ENCODE data around the gene CYTH1.

CYTH1 gene

DNA sequence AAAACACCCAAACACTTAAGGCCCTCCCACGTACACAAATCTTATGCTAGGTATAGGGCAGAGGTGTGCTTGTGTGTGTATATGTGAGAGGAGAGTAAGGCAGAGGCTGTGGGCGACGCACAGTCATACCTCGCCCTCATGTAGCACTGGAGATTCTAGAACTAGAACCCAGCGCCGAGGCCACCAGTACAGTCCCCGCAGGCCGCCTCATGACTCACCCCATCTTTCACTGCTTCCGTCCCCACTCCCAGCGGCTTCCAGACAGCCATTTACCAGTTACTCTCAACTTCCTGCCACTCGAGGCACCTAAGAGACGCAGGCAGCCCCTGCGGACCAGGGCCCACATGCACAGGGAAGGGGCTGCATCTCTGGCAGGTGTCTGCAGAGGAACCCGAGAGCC is 23.2 kb upstream of the CYTH1 start:
- DNase-seq (ENCODE audit: low spot score): no peak

DNA sequence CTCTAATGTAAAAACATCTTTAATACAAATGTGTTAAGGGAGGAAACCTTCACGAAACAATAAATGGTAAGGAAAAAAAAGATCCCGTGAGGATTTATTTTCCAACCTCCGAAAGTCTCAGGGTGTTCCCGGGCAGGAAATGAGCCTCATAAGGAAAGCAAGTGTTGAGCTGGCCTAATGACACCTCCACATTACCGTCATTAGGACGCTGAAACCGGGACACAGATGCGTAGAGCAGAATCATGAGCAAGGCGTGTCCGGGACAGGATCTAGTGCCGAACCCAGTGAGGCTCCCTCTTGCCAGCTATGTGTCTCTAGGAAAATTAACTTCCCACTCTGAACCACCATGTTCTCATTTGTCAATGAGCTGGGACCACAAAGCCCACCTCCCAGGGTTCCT is 22.7 kb upstream of the CYTH1 start:
- DNase-seq (ENCODE audit: low spot score): no peak

DNA sequence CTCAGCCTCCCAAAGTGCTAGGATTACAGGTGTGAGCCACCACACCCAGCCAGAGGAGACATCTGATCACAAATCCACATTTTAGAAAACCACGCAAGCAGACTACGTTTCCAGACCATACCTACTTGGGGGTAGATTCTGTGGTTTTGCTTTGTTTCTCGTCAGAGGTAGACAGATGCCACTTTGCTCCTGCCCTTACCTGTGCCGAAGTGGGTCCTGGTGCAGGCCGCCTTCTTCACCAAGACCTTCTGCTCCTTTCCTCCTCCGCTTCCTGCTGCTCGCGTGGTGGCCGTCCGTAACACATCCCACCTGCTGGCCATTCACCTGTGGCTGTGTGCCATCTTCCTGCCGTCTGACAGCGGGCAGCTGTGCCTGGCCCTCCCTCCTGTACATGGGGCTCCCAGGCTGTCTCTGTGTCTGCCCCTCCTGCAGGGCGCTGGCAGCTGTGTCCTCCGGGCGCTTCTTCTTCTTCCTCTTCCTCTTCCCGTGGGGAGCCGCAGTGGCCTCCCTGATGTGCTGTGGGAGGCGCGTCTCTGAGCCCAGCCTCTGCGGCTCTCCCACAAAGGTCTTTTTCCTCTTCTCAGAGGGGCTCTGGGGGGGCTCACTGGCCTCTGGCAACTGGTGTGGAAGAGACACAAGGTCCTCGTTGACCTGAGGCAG is 21.2 kb upstream of the CYTH1 start:
- no peak for DNase-seq (ENCODE audit: low spot score)

DNA sequence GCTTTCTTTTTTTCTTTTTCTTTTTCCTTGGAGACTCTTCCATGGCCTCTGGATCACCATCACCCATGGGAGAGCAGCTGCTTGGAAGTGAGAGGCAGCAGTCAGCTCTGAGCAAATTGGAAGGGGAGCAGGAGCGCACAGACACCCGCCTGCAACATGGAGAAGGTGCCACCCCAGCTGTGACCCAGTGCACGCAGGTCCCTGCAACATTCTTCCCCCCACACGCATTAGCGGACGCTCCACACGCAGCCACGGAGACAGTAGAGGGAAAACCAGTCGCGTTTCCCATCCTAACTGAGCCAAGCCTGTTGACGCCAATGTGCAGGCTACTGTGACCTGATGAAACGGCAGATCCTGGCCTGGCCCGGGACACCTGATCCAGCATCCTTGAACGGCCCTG is 20.4 kb upstream of the CYTH1 start:
- DNase-seq (ENCODE audit: low spot score): no peak

DNA sequence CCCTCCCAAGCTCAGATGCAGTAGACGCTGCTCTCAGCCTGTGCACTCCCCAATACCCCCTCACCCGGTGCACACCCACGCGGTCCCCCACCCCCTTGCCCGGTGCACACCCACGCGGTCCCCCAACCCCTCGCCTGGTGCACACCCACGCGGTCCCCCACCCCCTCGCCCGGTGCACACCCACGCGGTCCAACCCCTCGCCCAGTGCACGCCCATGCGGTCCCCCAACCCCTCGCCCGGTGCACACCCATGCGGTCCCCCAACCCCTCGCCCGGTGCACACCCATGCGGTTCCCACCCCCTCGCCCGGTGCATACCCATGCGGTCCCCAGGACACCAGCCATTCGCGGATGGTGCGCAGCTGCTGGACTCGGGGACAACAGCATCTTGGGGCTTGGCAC is 19.9 kb upstream of the CYTH1 start:
- no peak for DNase-seq (ENCODE audit: low spot score)

DNA sequence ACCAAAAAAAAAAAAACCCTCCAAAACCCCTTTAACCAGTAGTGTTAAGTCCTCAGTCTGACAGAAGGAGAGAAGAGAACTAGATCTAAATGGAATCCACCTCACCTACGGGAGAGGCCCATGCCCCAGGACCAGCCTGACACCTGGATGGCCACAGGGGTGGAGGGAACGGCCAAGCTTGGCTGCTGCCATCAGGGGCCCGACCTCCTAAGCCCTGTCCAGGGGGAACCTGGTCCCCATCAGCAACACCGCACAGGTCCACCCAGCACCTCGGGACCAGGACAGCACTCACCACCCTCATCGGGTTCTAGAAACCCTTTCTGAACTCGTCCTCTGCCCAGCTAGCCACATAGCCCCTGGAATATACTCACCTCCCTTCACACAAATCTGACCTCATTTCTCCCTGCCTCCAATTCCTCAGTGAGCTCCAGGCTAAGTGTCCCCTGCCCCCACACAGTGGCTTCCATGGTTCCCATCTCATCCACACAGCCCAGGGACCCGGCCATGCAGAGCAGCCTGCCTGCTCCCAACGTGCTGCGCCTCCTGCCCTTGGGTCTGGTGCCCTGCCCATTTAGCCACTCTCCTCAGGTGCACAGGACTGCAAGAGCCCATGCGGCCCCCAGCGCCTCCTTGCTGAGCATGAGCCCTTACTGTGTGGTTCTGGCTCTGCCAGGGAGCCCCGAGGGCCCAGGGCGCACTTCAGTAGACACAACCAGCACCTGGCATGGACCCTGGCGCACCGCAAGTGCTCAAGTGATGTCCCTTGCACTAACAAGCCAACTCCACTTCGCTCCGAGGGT is 18.3 kb upstream of the CYTH1 start:
- DNase-seq (ENCODE audit: low spot score): no peak

DNA sequence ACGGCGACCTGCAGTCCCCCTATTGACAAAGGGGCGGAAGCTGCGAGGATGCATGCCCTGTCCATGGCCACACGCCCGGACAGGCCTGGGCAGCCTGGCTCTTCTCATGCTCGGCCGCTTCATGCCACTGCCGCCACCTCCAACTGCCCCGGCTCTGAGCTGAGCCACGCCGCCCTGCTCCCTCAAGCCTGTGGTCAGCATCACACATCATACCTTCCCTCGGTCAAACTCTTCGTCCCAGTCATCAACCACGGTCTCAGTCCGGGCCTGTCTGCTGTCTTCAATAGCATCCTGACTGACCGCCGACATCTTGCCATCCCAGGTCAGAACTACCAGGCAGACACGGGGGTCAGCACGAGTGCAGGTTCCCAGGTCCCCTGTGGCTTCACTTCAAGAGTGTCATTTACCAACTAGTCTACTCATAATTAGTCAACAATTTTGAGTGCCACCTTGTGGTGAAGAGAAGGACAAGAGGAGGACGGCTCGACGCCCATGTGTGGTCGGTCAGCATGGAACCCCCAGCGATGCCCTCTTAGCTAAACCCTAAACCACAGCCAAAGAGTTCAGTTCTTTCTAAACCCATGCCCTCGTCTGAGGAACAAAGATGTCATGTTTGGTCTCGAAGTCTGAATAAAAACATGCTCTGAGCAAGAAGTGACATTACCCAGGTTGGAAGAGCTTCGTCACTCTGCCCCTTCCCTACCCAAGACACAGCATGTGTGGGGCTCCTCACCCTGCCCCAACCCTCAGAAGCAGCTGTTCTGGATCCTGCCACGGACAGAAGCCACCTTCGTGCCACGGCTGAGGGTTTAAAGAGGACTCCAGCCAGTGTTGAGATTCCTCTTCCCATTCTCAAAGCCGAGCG is 16.9 kb upstream of the CYTH1 start:
- peak; percentile 58 for DNase-seq (ENCODE audit: low spot score)

DNA sequence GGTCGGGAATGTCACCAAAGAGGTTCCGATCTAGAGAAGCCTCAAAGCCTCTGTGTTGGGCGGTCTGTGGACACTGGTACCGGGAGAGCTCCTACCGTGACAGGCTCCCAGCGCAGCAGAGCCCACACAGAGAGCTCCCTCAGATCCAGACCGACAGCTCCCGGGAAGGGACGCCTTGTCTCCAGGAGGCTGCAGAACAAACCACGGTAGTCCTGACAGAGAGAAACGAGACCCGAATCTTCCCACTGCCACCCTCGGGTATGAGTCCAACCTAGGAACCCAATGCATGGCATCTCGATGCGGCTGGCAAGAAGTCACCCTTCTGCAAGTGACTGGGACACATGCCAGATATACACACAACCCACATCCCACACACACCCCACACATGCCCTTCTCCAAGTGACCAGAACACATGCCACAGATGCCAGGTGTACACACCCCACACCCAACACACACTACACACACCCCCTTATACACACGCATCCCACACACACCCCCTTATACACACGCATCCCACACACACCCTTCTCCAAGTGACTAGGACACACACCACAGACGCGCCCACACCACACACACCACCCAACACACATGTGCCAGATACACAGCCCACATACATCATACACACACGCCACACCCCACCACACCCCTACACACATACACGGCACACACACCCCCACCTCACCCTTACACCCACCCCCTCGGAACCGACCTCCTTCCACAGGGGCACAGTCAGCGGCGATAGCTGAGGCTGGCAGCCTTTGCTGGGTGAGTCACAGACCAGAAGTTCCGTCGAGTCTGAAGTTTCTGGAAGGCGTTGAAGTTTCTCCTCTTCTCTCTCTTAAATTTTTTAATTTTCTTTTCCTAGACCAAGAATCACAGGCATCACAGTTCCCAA is 15.9 kb upstream of the CYTH1 start:
- no peak for DNase-seq (ENCODE audit: low spot score)

DNA sequence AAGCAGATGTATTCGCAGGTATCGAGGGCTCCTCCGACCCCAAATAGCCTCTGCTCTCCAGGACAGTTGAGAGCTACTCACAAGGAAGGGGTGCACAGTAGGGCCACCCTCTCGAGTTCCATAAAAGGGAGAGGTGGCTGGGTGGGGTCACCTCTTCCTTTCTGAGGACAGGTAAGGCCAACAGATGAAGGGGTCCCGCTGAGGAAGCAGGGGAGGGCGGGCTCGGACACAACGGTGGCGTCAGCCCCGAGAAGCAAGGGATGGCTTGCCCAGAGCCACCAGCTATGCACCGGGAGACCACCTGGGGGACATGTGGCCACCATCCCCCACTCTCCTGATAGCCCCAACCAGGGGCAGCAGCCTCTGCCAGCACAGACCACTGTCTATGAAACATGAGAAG is 15.1 kb upstream of the CYTH1 start:
- no peak for DNase-seq (ENCODE audit: low spot score)

DNA sequence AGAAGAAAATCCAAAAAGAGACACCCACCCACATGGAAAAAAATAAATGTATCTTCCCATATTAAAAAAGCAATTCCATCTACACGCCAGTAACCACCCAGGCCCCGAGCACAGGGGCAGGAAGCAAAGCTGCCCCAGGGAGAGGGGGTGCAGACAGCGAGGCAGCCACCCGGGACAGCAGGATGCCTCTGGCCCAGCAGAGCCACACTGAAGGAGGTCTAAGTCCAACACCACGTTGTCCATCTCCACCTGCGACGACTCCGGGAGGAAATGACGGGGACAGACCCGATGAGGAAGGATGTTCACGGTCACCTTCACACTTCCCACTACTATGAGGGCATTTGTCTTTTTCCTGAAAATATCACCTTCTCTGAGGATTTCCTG is 14.4 kb upstream of the CYTH1 start:
- DNase-seq (ENCODE audit: low spot score): no peak

DNA sequence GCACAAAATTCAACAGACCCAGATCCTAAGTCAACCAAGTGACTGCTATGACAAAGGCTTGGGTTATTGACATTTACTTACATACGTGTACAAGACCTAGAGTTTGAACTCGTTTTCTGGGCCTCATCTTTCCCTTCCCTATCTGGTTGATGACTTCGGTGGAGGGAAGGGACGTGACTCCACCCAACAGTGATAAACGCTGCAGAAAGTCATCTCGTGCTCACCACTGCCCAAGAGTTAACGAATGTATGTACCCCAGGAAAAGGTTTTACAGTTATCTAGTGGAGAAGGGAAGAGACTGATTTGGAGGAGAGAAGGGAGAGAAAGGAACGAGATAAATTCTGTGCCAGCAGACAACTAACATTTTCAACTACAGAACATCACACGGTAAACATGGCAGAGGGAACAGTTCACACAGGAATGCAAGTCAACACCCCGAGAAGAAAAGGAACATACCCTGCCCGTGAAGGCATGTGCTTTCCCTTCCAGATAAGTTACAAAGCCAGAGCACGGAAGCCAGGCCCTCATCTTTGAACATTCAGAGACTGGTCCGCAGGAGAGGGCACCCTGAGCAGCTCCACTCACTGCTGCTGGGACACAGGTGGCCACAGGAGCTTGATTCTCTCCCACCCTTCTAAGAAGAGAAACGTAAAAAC is 13.9 kb upstream of the CYTH1 start:
- no peak for DNase-seq (ENCODE audit: low spot score)

DNA sequence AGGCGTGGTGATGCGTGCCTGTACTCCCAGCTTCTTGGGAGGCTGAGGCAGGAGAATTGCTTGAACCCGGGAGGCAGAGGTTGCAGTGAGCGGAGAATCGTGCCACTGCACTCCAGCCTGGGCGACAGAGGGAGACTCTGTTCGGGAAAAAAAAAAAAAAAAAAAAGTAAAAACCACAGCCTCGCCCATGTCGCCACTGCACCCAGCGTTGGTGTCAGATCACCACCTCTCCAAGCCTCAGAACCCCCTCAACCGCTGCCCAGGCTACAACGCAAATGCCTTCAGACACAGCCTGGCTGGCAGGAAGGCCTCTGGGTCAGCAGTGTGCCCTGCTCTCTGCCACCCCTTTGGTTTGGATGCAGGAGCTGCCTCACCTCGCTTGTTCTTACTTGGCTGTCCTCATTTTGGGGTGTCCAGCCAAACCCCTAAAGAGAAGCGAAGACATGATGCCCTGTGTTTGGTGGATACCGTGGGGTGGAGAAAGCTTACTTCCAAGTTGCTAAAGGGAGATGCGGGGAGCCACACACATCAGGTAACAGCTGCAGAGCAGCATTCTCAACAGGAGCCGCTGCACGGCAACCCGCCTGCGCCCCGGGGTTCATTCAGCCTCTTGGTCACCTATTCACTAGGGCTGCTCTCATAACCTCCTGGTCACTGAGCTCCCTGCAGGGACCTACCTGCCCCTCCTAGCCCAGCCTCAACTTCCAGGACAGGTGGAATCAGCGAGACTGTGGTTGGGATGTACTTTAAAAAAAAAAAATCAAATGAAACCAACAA is 13.0 kb upstream of the CYTH1 start:
- no peak for DNase-seq (ENCODE audit: low spot score)

DNA sequence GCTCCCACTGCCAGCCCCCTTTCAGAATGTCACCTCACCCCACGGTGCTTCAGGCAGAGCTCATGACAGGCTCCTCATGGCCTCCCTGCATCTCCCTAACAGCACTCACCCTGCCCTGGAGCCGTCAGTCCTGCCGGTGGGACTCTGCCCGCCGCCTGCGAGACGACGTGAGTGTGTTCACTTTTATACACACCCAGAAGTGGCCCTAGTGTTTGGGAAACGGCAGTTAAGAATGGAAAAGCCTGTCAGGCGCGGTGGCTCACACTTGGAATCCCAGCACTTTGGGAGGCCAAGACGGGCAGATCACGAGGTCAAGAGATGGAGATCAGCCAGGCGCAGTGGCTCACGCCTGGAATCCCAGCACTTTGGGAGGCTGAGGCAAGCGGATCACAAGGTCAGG is 12.3 kb upstream of the CYTH1 start:
- no peak for DNase-seq (ENCODE audit: low spot score)

DNA sequence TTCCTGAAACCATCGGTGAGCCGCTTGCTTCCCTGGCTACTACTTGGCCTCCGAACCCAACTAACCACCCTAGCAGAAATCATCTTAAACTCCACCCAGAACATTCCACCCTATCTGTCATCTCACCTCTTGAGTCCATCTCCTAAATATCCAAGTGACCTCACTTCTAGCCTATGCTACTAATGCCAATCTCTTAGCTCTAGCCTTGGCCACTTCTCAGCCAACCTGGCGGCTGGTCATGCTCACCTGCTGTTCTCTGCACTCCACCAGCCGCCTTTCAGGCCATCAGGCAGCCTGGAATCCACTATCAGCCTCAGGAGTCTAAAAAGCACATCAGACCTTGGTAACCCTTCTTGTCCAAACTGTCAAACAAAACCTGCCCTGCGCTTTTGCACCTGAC is 11.9 kb upstream of the CYTH1 start:
- DNase-seq (ENCODE audit: low spot score): no peak

DNA sequence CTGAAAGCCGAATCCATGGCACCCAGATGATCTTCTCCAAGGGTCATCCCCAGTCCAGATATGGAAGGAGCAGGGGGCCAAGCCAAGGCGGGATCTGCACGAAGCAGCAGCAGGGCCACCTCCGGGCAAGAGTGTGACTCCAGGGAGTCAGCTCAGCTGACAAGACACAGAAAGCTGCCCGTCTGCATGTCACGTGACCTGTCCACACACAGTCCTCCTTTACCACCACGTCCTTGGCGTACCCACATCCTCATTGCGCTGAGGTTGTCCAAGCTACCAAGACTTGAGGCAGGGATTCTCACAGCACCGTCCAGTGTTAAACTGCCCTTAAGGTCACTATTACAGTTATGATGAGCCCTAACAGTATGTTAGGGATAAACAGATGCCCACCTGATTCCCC is 11.3 kb upstream of the CYTH1 start:
- DNase-seq (ENCODE audit: low spot score): no peak

DNA sequence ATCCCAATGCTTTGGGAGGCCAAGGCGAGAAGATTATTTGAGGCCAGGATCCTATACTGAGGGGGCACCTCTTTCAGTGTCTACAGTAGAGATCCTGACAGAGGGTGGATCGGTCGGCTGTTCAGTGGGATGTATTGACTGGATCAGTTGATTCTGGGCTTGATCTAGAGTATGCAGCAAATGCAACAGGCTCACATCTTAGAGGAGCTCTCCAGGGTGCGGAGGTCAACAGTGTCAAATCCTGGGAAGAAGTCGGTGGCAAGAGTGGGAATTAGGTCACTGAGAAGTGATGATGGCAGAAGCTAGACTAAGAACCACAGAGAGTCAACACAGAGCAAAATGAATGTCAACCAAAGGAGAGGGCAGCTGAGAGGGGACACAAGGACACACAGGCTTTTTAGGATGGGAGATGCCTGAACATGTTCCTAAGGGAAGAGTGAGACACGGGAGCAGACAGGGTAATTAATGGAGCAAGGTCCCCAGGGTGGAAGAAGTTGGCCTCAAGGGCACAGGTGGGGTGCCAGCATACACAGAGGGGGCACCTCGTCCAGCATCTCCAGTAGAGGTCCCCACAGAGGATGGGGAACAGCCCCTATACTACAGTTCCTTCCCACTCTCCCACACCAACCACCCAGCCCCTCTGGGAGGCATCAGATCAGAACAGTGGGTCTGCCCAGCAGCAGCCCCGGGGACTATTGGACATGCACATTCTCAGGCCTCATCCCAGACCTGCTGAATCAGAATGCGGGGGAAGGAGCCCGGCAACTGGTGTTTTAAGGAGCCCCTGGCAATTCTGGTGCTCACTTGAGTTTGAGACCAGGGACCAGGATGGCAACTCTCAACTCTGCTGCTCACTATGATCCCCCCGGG is 10.0 kb upstream of the CYTH1 start:
- DNase-seq (ENCODE audit: low spot score): no peak

DNA sequence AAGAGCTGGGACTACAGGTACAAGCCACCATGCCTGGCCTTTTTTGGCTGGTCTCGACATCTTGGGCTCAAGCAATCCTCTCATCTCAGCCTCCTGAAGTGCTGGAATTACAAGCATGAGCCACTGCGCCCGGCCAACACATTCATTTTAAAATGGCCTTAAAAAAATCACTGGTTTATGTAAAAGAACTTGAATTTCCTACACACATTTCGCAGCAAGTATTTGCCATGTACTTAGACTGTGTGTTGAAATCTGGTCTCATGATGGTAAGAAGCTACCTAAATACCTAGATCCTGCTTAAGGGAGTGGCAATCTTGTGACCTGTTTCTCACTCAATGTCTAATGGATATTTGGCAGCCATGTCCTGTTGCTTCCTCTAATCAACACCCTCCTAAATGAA is 8.5 kb upstream of the CYTH1 start:
- DNase-seq (ENCODE audit: low spot score): no peak

DNA sequence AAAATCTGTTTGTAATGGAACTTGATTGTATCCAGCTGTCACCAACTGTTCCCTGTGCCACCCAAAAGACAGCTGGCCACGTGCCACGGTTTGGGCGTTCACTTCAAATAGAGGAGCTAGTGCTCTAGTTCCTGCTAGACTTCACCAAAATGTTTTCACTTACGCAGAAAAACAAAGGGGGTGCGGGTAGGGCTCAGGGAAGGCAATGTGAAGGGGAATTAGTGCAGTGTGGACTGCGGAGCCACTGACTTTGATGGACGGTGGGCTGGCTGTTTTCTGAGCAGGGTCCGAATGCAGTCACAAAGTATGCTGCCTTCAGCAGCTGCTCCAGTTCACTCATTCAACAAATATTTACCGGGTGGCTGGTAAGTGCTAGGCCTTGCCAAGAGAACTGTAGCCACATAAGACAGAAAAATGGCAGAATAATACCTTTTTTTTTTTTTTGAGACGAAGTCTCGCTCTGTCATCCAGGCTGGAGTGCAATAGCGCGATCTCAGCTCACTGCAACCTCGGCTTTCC is 7.6 kb upstream of the CYTH1 start:
- no peak for DNase-seq (ENCODE audit: low spot score)

DNA sequence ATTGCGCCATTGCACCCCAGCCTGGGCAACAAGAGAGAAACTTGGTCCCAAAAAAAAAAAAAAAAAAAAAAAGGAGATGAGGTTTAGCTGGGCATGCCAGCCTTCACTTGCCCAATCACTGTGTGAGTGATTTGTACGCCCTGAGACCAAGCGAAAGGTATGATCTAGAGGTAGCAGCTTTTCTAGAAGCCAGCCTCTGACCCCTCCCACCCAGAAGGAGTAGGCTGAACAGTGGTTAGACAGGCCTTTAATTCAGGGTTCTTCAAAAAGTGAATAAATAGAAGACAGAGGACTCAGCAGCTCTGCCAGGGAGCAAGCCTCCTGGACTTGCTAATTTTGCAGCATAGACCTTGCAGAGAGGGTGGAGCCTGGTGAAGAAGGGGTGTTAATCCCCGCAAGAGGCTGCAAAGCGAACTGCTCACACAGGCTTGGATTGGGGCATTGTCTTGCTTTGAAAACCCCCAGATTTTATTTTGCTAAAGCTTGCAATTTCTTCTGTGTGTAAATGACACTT is 7.1 kb upstream of the CYTH1 start:
- DNase-seq (ENCODE audit: low spot score): no peak

Data from iPS-NIHi11 (cell line).